Measurements from ENCODE around the gene COG1.
A peak's percentile ranks its signal among the peaks of the same experiment; 100 is the strongest.

The COG1 gene

DNA sequence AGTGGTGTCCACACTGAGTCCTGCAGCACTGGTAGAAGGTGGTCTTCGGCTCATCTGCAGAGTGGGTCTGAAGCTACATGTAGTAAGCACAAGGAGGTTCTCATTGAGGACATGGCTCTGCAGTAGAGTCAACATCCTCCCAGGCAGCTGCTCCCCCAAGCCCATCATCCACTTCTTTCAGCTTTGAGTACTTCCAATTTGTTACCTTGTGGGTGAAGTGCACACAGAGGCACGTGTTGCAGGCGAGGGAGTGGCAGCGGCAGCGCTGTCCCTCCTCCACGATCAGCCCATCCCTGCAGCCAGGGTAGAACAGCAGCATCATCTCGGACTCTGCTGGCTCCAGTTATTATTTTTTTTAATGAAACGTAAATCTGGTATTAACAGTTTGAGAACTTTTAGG is 29.8 kb upstream of the COG1 start:
- no peak overlapping the region for H3K4me3 ChIP-seq (ENCODE audit: low read depth, low read length)
- TF ChIP-seq, protein P1, sequence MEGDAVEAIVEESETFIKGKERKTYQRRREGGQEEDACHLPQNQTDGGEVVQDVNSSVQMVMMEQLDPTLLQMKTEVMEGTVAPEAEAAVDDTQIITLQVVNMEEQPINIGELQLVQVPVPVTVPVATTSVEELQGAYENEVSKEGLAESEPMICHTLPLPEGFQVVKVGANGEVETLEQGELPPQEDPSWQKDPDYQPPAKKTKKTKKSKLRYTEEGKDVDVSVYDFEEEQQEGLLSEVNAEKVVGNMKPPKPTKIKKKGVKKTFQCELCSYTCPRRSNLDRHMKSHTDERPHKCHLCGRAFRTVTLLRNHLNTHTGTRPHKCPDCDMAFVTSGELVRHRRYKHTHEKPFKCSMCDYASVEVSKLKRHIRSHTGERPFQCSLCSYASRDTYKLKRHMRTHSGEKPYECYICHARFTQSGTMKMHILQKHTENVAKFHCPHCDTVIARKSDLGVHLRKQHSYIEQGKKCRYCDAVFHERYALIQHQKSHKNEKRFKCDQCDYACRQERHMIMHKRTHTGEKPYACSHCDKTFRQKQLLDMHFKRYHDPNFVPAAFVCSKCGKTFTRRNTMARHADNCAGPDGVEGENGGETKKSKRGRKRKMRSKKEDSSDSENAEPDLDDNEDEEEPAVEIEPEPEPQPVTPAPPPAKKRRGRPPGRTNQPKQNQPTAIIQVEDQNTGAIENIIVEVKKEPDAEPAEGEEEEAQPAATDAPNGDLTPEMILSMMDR (IDR thresholded peaks at IDR 0.05; ENCODE audit: low read depth, low read length): no peak

DNA sequence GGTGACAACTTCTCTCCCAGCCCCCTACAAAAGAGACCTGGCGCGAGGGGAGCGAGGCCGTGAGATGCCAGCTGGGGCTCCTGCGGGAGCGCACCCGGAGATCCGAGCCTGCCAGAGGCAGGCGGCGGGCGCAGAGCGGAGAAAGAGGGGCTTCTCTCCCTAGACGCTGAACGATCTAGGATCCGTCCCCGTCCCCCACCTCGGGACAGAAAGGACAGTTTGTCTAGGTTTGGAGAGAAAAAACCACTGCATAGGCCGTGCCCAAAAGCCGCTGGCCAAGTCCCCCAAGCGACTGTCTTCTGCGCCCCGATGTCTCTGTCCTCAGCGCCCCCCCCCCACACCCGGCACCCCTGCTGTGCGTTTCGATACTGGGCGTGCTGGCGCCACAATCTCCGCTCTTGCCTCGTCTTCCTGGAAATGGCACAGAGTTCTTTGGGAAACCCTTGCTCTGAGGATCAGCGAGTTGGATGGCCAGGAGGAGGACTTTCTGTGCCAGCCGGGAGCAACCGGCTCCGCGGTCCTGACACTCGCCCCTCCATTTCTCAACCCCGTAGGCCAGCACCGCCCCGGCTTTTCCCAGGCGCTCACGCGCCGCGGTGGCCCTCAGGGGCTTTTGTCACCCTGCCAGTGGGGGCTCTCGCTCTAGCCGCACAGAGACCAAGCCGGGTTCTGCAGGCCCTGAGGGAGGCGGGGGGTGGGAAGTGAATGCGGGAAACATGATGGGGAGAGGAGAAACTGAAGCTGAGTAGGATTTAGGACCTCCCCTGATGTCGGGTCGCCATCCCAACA is 27.0 kb upstream of the COG1 start:
- peak overlapping the region; percentile 61 for H3K4me3 ChIP-seq (ENCODE audit: low read depth, low read length)
- TF ChIP-seq, protein P1 (IDR thresholded peaks at IDR 0.05; ENCODE audit: low read depth, low read length): no peak

DNA sequence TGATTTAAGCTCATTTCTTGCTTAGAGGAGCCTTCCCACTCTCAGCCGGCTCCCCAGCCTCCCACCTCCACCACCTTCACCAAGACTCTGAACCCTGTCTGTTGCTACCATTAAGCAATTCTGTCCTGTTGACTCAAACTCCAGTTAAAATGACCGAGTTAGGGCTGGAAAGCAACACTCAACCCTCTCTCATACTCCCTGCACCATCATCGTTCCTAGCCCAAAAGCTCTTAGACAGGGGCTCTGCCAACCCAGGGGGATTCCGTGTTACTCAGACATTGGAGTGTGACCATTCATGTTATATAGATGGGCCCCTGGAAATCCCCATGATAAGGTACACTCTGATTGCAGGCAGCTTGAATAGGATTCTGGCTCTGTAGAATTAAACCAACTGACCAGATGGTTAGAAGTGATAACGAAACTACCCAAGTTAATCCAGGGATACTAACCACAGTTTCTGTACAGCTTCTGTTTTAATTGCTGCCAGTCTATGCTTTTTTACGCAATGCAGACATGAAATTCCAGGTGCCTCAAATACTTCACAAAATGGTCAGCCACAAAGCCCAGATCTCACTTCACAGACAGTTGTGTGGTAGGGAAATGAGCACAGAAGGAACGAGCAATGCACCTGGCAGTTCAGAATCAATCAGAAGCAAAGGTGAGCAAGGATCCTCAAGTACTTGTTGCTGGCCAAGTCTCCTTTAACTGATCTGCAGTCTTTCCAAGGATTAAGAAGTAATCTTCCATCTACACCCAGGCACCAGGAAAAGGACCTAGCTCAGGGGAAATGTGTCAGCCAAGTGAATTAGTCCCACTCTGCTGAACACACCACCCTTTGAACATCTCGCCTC is 25.9 kb upstream of the COG1 start:
- H3K4me3 ChIP-seq (ENCODE audit: low read depth, low read length): peak overlapping the region; percentile 61
- TF ChIP-seq, protein P1 (IDR thresholded peaks at IDR 0.05; ENCODE audit: low read depth, low read length): no peak

DNA sequence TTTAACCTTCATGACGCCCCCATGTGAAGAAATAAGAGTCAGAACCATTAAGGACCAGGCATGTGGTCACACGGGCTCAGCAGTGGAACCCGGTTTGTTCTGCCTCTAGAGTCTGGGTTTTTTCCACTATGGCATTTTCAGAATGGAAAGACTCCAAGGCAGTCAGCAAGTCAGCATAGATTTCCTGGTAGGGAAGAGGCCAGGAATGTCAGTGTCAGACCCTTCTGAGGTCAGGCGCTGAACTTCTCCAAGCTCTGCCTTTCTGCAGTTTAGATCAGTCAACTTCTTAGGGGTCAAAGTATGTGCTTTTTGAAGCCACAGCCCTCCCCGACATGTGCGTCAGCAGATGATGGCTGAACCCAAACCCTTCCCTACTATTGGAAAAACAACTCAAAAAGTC is 24.2 kb upstream of the COG1 start:
- no peak overlapping the region for H3K4me3 ChIP-seq (ENCODE audit: low read depth, low read length)
- TF ChIP-seq, protein P1 (IDR thresholded peaks at IDR 0.05; ENCODE audit: low read depth, low read length): no peak

DNA sequence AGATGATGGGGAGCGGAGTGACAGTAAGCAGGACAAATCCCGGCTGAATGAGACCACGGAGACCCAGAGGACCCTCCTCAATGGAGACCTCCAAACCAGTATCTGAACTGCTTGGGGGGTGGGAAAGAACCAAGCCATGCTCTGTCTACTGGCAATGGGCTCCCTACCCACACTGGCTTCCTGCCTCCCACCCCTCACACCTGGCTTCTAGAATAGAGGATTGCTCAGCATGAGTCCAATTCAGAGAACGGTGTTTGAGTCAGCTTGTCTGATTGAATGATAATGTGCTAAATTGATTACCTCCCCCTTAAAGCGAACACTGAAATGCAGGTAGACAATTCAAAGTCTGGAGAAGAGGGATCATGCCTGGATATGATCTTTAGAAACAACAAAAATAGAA is 22.5 kb upstream of the COG1 start:
- H3K4me3 ChIP-seq (ENCODE audit: low read depth, low read length): no peak overlapping the region
- TF ChIP-seq, protein P1 (IDR thresholded peaks at IDR 0.05; ENCODE audit: low read depth, low read length): no peak

DNA sequence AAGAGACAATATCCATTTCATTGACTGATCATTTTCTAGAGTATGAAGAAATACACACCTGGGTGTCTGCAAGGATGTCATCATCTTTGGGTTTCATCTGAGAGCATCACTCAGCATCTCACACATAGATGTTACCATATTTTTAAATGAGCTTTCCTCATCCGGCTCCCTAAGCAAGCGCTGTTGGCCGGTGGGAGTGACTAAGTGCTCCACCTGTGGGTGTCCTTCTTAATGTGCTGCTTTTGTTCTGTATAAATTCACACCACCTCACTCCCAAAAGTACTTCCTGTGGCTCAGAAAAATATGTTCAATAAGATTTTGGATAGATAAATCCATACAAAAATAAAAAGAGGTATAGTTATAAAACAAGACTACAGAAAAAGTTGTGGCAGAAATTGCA is 20.6 kb upstream of the COG1 start:
- TF ChIP-seq, protein P1 (IDR thresholded peaks at IDR 0.05; ENCODE audit: low read depth, low read length): no peak

DNA sequence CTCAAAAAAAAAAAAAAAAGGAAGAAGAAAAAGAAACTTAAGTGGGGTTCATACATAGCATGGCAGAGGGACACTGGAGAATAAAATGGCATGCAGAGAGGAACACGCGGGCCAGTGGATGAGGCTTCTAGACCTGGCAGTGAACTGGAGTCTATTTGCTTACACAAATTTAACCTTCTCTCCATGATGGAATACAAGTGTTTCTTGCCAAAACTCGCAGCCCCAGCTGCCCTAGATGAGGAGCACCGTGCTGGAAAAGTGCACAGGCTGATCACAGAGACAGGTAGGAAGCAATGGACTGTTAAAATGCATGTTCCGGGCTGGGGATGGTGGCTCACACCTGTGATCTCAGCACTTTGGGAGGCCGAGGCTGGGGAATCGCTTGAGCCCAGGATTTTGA is 18.7 kb upstream of the COG1 start:
- TF ChIP-seq, protein P1 (IDR thresholded peaks at IDR 0.05; ENCODE audit: low read depth, low read length): no peak
- H3K4me3 ChIP-seq (ENCODE audit: low read depth, low read length): no peak overlapping the region

More for the DNA sequence above, 20.6 kb upstream of the COG1 start:
- H3K4me3 ChIP-seq (ENCODE audit: low read depth, low read length): no peak overlapping the region
